ENCODE measurements around the gene PDE1A.

Gene PDE1A

DNA sequence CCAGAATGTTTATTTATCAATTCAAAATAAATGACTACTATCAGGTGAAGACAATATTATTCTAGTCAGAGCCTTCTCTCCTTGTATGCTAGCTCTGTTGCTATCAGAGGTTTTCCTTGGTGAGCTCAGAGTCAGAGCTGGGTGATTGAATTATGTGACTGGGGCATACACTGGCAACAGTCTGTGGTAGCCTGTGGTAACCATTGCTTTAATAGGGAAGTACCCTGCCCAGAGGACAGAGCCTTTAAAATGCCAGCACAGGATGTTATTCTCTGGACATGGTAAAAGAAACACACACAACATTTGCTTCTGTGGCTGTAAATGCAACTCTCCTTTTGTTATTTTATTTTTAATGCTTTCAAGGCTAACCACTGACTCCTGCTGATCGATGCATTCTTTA lies 316.5 kb downstream of the PDE1A start:
- no peak overlapping the region for H3K4me3 ChIP-seq (ENCODE audit: insufficient read length, low read depth)
- H3K27me3 ChIP-seq (ENCODE audit: insufficient read depth, insufficient read length), result no peaks in the 10 kb centered on the region
- H3K4me1 ChIP-seq (ENCODE audit: insufficient read depth, insufficient read length), result no peaks in the 10 kb centered on the region
- no peak for DNase-seq (ENCODE audit: low read depth, low spot score)
- H3K36me3 ChIP-seq (ENCODE audit: insufficient read depth, insufficient read length, low read length), result no peaks in the 10 kb centered on the region
- no peak overlapping the region for H3K9ac ChIP-seq (ENCODE audit: insufficient read length, low read depth)
- no peaks in the 10 kb centered on the region for H3K9me3 ChIP-seq (ENCODE audit: insufficient read depth, low read length)
- no peak for TF ChIP-seq SUZ12 (IDR thresholded peaks at IDR 0.05; ENCODE audit: extremely low read depth, insufficient read depth, insufficient read length)
- TF ChIP-seq YY1 (IDR thresholded peaks at IDR 0.05; ENCODE audit: insufficient read depth, insufficient read length), result no peak
- no peak for TF ChIP-seq ZNF274 (IDR thresholded peaks at IDR 0.05; ENCODE audit: low read depth, low read length)

DNA sequence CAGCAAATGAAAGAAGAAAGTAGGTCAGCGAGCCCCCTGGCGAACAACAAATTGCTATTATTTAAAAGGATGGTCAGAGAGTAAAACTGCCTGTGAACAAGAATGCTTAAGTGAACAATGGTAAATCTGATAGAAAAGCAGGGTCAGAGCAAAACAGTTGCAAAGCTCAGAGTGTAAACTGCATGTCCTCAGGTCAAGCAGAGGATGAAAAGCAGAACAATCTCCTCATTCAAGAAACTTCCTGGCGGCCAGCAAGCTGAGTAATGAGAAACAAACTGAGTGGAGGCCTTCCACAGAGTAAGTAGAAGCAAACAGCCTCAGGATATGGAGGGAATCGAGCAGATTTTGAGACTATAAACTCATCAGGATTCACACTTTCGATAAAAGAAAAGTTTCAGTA lies 323.3 kb downstream of the PDE1A start:
- Histone ChIP-seq H3K4me1 (ENCODE audit: insufficient read depth, insufficient read length) (no peaks in the 10 kb centered on the region), H3K9me3 (ENCODE audit: insufficient read depth, low read length) (peaks cover 6% of the 10 kb centered on the region; the same call in 1 of the 2 replicates), H3K36me3 (ENCODE audit: insufficient read depth, insufficient read length, low read length) (no peaks in the 10 kb centered on the region), H3K9ac (ENCODE audit: insufficient read length, low read depth) (no peak overlapping the region), H3K4me3 (ENCODE audit: insufficient read length, low read depth) (no peak overlapping the region), H3K27me3 (ENCODE audit: insufficient read depth, insufficient read length) (no peaks in the 10 kb centered on the region)
- TF ChIP-seq SUZ12 (IDR thresholded peaks at IDR 0.05; ENCODE audit: extremely low read depth, insufficient read depth, insufficient read length) (no peak), YY1 (IDR thresholded peaks at IDR 0.05; ENCODE audit: insufficient read depth, insufficient read length) (no peak)
- DNase-seq (ENCODE audit: low read depth, low spot score), result peak; percentile 18

DNA sequence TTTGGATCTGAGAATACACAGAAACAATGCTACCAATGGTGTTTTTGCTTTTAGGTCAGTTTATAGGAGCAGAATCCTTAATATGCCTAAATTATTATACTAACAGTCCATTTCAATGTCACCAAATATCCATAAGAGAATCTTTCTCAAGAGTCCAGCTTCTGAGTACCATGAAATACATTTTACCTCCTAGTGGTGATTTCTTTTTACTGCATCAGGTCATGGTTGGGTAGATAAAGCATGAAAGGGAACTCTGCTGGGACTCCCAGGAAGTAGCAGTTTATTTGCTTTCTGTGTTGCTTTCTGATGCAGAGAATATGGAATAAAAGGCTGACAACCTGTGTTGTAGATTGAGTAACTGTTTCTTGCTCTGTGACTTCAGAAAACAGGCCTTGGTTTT lies 325.6 kb downstream of the PDE1A start:
- DNase-seq (ENCODE audit: low read depth, low spot score), result no peak

DNA sequence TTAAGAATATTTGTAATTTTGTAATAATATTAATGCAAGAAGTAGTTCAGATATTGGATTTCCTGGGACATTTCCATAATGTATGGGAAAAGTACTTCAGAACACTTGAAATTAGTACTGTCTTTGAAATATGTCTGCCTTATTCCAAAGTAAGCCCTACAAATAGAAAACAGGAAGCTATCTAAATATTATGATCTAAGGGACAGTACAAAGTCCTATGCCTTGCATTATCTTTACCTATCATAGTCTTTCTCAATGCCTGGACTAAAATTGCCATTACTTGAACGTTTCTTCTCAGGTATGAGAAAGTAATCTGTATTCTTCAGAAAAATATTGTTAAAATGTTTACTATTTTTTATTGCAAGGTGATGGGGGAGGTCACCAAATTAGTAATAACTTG lies 328.2 kb downstream of the PDE1A start:
- no peaks in the 10 kb centered on the region for H3K36me3 ChIP-seq (ENCODE audit: insufficient read depth, insufficient read length, low read length)
- H3K4me3 ChIP-seq (ENCODE audit: insufficient read length, low read depth), result no peak overlapping the region
- H3K9ac ChIP-seq (ENCODE audit: insufficient read length, low read depth), result no peak overlapping the region
- H3K4me1 ChIP-seq (ENCODE audit: insufficient read depth, insufficient read length), result no peaks in the 10 kb centered on the region
- no peaks in the 10 kb centered on the region for H3K9me3 ChIP-seq (ENCODE audit: insufficient read depth, low read length)
- no peaks in the 10 kb centered on the region for H3K27me3 ChIP-seq (ENCODE audit: insufficient read depth, insufficient read length)
- TF ChIP-seq ZNF274 (IDR thresholded peaks at IDR 0.05; ENCODE audit: low read depth, low read length) (no peak), YY1 (IDR thresholded peaks at IDR 0.05; ENCODE audit: insufficient read depth, insufficient read length) (no peak), SUZ12 (IDR thresholded peaks at IDR 0.05; ENCODE audit: extremely low read depth, insufficient read depth, insufficient read length) (no peak)
- DNase-seq (ENCODE audit: low read depth, low spot score), result no peak

More for the DNA sequence above, 325.6 kb downstream of the PDE1A start:
- H3K4me3 ChIP-seq (ENCODE audit: insufficient read length, low read depth), result no peak overlapping the region
- no peaks in the 10 kb centered on the region for H3K27me3 ChIP-seq (ENCODE audit: insufficient read depth, insufficient read length)
- H3K36me3 ChIP-seq (ENCODE audit: insufficient read depth, insufficient read length, low read length), result no peaks in the 10 kb centered on the region
- H3K4me1 ChIP-seq (ENCODE audit: insufficient read depth, insufficient read length), result no peaks in the 10 kb centered on the region
- peaks cover 6% of the 10 kb centered on the region; the same call in 1 of the 2 replicates for H3K9me3 ChIP-seq (ENCODE audit: insufficient read depth, low read length)
- TF ChIP-seq ZNF274 (IDR thresholded peaks at IDR 0.05; ENCODE audit: low read depth, low read length) (no peak), YY1 (IDR thresholded peaks at IDR 0.05; ENCODE audit: insufficient read depth, insufficient read length) (no peak), SUZ12 (IDR thresholded peaks at IDR 0.05; ENCODE audit: extremely low read depth, insufficient read depth, insufficient read length) (no peak)
- H3K9ac ChIP-seq (ENCODE audit: insufficient read length, low read depth), result no peak overlapping the region

DNA sequence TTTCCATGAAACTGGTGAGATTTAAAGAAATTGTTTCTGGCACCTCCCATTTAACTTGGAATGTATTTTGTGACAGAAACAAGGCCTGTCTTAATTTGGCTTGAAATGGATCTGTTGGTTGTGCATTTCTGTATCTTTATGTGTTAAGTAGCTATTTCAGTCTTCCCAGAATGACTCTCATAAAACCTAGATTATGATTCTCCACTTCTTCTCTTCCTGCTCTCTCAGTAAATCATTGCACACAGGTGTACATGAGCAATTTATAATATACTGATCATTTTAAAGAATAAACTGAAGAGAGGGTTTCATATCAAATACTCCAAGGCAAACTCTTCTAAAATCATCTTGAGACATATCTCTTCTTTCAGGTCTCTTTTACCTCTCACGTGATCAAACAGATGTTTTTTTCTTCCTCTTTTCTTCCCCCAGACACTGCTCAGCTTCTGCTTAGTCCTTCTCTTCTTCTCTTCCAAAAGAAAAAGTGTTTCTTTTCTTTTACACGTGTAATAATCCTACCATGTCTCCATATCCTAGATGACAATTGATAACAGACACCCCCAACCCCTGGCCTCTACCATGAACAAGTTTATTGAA lies 329.2 kb downstream of the PDE1A start:
- no peaks in the 10 kb centered on the region for H3K4me1 ChIP-seq (ENCODE audit: insufficient read depth, insufficient read length)
- H3K36me3 ChIP-seq (ENCODE audit: insufficient read depth, insufficient read length, low read length), result no peaks in the 10 kb centered on the region
- no peaks in the 10 kb centered on the region for H3K9me3 ChIP-seq (ENCODE audit: insufficient read depth, low read length)
- H3K9ac ChIP-seq (ENCODE audit: insufficient read length, low read depth), result no peak overlapping the region
- H3K4me3 ChIP-seq (ENCODE audit: insufficient read length, low read depth), result no peak overlapping the region
- DNase-seq (ENCODE audit: low read depth, low spot score), result no peak
- TF ChIP-seq SUZ12 (IDR thresholded peaks at IDR 0.05; ENCODE audit: extremely low read depth, insufficient read depth, insufficient read length) (no peak), ZNF274 (IDR thresholded peaks at IDR 0.05; ENCODE audit: low read depth, low read length) (no peak), YY1 (IDR thresholded peaks at IDR 0.05; ENCODE audit: insufficient read depth, insufficient read length) (no peak)
- H3K27me3 ChIP-seq (ENCODE audit: insufficient read depth, insufficient read length), result no peaks in the 10 kb centered on the region

DNA sequence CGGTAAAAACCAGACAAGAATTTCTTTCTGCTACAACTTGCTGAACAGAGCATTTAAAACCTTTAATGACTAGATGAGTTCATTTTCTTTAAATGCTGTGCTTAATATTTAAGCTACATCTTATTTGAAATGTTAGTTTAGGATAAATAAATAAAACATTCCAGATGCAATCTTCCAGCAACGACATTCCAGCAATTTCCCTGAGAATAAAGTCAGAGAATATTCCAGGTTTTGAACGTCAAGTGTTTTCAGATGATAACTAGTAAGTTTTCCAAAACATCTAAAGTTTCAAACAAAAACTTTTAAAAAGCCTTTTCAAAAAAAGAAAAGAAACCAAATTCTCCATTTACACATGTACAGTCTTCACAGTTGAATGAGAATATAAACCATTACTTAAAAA lies 336.4 kb downstream of the PDE1A start:
- Histone ChIP-seq H3K27me3 (ENCODE audit: insufficient read depth, insufficient read length) (no peaks in the 10 kb centered on the region), H3K36me3 (ENCODE audit: insufficient read depth, insufficient read length, low read length) (no peaks in the 10 kb centered on the region), H3K4me3 (ENCODE audit: insufficient read length, low read depth) (no peak overlapping the region), H3K4me1 (ENCODE audit: insufficient read depth, insufficient read length) (no peaks in the 10 kb centered on the region), H3K9ac (ENCODE audit: insufficient read length, low read depth) (no peak overlapping the region), H3K9me3 (ENCODE audit: insufficient read depth, low read length) (no peaks in the 10 kb centered on the region)
- DNase-seq (ENCODE audit: low read depth, low spot score), result no peak
- no peak for TF ChIP-seq YY1 (IDR thresholded peaks at IDR 0.05; ENCODE audit: insufficient read depth, insufficient read length)
- TF ChIP-seq SUZ12 (IDR thresholded peaks at IDR 0.05; ENCODE audit: extremely low read depth, insufficient read depth, insufficient read length), result no peak
- no peak for TF ChIP-seq ZNF274 (IDR thresholded peaks at IDR 0.05; ENCODE audit: low read depth, low read length)
